AG09319 (cell line): ENCODE measurements around the gene FARP2.

Experiments
- DNase-seq: peaks from one replicate; pipeline ENCODE4 v3.0.0-alpha.2; 2010; ENCODE audit warnings: low read depth; ENCODE audit errors: extremely low read depth
- TF ChIP-seq, protein P1 (sequence below): IDR thresholded peaks from 2 replicates; pipeline ENCODE4 v1.5.1; 2011; ENCODE audit warnings: low read depth, mild to moderate bottlenecking, inconsistent platforms, low read length, moderate library complexity

FARP2 gene

GRCh38 chr2:241489088-241489487, 133.0 kb downstream of the FARP2 start:
- no peak for DNase-seq
- TF ChIP-seq, protein P1, sequence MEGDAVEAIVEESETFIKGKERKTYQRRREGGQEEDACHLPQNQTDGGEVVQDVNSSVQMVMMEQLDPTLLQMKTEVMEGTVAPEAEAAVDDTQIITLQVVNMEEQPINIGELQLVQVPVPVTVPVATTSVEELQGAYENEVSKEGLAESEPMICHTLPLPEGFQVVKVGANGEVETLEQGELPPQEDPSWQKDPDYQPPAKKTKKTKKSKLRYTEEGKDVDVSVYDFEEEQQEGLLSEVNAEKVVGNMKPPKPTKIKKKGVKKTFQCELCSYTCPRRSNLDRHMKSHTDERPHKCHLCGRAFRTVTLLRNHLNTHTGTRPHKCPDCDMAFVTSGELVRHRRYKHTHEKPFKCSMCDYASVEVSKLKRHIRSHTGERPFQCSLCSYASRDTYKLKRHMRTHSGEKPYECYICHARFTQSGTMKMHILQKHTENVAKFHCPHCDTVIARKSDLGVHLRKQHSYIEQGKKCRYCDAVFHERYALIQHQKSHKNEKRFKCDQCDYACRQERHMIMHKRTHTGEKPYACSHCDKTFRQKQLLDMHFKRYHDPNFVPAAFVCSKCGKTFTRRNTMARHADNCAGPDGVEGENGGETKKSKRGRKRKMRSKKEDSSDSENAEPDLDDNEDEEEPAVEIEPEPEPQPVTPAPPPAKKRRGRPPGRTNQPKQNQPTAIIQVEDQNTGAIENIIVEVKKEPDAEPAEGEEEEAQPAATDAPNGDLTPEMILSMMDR: no peak

DNA sequence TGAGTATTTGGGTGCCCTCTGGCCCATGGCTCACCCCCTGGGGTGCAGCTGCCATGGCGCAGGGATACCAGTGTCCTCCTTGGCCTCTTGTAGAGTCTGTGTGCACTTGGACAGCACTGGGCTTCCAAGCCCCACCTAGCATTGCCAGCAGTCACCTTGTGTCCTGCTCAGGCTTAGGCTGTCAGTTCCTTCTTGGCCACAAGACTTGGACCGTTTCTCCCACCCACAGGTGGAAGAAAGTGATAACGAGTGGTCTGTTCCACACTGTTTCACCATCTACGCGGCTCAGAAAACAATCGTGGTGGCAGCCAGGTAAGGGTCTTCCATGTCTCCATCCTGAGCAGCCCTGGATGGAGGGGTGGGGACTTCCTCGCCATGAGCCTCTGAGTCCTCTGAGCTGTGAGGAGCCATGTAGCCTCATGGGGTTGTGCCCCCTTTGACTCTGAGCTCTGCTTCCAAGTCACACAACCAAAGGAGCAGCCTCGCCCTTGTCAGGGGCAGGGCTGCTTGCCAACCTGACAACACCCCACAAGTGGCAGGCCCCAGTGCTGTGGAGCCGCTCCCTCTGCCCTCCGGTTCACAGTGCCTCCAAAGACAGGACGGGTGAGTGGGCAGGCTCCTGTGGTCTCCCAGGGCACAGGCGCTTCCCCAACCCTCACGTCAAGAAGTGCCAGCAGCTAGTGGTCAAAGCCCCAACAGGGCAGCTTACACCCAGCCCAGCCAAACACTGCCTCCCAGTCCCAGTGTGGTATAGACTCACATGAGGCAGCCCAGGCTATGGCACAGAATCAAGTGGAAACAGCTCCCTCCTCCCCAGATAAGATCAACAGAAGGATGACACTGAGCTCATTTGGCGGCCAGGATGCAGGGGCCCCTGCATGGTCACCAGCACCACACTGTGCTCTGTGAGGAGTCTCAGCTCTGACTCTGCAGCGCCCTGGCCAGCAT, 133.9 kb downstream of the FARP2 start:
- DNase-seq: no peak
- TF ChIP-seq, protein P1: no peak

DNA sequence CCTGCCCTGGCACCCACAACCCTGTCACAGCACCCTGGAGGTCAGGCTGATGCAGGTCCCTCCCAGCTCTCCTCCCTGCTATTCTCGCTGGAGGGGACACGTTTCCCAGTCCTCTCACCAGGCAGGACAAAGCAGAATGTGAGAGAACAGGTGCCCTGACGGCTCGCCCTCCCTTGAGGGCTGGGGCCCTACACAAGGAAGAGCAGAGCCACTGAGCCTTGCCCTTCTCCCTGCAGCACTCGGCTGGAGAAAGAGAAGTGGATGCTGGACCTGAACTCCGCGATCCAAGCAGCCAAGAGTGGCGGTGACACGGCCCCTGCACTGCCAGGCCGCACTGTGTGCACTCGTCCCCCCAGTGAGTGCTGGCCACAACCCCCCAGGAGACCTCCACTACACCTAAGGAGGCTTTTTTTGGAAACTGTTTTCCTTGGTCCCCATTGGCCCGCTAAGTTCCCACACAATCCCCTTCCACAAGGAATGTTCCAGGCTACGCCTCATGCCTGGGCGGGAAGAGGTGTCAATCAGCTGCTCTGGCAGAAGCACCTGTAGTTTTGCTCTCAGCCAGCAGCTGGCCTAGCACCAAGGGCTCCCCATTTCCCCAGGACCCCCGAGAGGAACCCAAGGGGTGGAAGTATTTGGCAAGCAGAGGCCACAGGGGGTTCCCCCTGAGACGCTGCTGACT, 134.9 kb downstream of the FARP2 start:
- TF ChIP-seq, protein P1: no peak
- no peak for DNase-seq

DNA sequence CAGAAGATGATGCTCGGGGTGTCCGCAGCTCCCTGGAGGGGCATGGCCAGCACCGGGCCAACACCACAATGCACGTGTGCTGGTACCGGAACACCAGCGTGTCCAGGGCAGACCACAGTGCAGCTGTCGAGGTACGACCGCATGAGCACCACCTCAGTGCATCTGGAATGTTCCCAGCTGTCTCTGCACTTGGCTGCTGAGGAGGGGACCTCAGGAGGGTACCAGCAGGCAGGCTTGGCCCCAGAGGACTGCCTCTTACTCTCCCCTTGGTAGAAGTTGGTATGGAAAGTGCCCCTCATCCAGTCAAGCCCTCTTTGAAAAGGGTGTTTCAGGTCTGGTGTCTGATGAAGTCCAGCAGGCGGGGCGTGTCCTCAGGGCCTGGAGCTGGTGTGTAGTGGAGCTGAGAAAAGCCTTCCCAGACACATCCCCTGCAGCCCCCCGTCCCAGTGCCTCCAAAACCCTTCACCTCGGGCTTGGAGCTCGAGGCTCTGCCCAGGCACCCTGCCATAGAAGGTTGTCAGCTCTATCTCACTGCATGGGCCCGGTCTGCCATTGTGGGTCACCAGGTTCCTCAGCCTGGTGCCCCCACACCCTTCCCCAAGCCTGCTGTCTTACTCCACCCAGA, 135.6 kb downstream of the FARP2 start:
- TF ChIP-seq, protein P1: no peak
- no peak for DNase-seq

DNA sequence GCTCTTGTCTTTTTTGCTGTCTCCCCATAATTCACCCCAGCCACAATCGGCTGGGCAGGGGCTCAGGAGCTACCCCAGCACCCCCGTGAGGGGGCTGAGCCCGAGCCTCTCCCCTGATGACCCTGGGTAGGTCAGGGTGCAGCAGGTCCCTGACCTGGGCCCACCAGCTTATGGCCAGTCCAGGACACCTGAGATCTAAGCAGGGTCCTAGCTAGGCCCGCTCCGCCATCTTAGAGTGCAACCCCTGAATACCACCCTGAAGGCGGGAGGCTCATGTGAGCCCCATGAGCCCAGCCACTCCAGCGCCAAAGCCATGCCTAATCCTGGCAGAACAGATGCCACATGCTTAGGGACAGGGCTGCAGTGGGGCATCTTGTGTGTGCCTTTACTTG, 136.1 kb downstream of the FARP2 start:
- no peak for DNase-seq
- TF ChIP-seq, protein P1: no peak

GRCh38 chr2:241493092-241493491, 137.0 kb downstream of the FARP2 start:
- DNase-seq: no peak
- TF ChIP-seq, protein P1: no peak
